NCI-H128 (cell line): Measurements from ENCODE around the gene NUMBL.
A peak's percentile ranks its signal among the peaks of the same experiment; 100 is the strongest.

ENCODE experiments used
- DNase-seq: peaks from one replicate; lab custom pipeline; 2025; ENCODE audit not compliant: unreplicated experiment; lab: John Stamatoyannopoulos, UW

NUMBL gene

DNA sequence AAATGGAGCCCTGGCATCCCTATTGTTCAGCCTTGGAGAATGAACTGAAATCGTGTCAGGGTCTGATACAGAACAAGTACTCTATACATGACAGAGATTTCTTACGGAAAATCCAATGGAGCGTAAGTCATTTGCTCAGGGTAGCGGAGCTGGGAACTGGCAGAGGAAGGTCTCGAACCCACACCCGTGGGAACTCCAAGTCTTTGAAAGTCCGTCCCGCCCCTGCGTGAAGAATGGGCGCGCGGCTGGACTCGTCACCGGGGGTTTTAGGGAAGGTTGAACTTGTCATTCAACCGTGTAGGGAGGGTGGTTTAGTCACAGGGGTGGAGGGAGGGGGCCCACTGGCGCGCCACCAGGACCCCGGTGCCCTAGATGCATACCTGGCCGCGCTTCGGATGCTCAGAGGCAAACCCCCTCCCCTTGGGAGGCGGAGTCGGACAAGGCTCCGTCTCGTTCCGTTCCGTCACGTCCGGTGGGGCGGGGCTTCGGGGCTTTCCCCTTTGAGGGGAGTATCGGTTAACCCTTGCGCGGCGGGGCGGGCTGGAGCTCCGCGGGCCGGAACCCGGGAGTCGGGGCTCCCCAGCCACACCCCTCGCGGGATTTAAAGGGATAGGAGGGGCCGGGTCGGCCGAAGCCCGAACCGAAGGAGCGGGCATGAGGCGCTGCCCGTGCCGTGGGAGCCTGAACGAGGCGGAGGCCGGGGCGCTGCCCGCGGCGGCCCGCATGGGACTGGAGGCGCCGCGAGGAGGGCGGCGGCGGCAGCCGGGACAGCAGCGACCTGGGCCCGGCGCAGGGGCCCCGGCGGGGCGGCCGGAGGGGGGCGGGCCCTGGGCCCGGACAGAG lies 26.3 kb upstream of the NUMBL start, which contains the start of the genes COQ8B and ITPKC:
Gene COQ8B (minus strand): TSS at position 405 of the 843 bp plus-strand sequence. CDS start 2,254 bp downstream, outside the sequence.
Gene ITPKC (plus strand): TSS at position 631 of the 843 bp plus-strand sequence. CDS start 24 bp downstream, at position 655.
- peak; percentile 95 for DNase-seq

DNA sequence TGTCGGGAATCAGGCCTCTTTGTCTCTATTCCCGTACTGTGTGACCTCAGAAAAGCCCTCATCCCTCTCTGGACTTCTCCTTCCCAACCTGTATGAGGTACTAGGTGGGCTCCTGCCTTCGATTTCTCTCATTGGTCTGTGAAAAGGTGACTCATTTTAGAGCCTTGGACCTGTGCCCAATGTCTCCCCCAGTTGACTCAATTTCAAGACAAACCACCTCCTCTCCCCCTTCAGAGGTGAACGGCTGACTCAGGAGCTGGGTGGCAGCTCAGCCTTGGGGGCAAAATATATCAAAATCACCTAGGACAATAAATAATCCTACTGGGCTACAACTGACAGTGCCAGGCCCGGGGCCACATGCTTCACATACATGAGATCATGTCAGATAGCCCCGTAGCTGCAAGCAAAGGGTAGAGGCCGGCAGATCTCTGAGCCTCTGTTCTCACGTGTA lies 25.6 kb upstream of the NUMBL start:
- peak; percentile 47 for DNase-seq

DNA sequence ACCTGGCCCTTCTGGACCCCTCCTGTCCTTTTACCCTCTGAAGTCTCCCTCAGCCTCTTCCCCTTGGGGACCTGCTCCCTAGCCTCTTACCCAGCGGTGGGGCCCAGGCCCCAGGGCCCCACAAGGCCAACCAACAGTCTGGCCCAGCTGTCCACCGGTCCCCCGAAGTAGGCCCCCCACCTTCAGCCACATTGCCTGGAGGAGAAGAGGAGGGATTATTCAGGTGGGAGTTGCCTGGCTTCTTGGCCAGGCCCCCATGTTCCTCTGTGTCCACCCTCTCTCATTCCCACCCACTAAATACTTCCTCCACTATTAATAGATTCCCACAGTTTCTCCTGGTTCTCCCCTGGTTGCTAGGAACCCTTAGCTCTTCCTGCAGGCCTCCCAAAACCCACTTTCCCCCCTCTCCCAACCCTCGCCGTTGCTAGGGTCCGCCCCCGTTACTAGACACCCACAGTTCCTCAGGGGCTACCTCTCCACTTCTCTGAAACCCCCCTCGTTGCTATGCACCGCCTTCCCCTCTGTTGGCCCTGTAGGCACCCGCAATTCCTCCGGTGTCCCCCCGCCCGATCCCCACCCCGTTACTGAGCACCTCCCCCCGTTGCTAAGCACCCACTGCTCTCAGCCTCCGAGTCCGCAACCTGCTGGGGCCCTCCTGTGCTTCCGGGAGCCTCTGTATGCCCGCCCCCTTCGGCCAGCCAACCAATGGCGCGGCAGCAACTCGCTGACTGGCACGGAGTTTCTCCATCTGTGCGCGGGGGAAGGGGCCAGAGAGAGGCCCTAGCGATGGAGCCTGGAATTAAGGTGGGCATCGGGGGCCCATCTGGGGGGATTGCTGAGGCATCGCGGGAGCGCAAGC lies 24.2 kb upstream of the NUMBL start:
- peak; percentile 93 for DNase-seq

DNA sequence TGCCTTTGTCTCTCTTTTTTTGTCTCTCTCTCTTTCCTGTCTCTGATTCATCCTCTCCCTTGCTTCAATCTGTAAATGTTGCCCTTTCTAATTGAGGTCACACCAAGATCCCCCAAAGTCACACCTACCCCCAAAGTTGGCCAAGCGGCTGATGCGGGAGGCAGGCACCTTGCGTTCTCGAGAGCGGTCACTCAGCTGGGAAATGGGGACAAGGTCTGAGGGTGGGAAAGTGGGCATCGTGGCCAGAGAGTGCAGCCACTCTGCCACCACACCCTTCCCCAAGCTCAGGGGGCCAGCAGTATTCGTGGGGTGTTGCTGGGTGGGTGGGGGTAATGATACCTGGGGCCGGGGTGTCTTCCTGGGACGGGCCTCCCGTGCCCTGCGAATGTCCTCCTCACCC lies 23.5 kb upstream of the NUMBL start:
- DNase-seq, result no peak

DNA sequence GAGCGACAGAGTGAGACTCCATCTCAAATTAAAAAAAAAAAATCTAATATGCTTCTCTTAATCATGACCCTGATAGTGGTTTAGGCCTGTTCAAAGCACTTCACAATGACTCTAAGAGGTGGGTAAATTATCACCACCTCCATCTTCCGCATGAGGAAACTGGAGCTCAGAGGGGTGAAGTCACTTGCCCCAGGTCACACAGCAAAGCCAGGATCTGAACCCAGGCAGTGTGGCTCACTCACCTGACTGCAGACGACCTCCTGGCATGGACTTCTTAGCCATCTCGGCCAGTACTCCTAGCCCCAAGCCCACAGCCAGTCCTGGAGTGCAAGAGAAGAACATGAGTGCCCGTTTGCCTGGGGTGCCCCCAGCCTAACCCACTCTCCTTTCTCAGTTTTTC lies 19.4 kb upstream of the NUMBL start:
- no peak for DNase-seq

DNA sequence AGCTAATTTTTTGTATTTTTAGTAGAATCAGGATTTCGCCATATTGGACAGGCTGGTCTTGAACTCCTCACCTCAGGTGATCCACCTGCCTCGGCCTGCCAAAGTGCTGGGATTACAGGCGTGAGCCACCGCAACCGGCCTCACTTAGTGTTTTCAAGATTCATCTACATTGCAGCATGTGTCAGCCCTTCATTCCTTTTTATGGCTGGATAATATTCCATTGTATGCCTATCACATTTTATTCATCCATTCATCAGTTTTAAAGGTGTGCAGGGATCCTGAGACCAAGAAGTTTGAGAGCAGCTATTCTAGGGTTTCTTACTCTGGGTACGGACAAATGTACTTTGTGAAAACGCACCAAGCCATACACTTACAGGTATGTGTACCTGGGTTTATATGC lies 17.2 kb upstream of the NUMBL start:
- DNase-seq, result no peak

DNA sequence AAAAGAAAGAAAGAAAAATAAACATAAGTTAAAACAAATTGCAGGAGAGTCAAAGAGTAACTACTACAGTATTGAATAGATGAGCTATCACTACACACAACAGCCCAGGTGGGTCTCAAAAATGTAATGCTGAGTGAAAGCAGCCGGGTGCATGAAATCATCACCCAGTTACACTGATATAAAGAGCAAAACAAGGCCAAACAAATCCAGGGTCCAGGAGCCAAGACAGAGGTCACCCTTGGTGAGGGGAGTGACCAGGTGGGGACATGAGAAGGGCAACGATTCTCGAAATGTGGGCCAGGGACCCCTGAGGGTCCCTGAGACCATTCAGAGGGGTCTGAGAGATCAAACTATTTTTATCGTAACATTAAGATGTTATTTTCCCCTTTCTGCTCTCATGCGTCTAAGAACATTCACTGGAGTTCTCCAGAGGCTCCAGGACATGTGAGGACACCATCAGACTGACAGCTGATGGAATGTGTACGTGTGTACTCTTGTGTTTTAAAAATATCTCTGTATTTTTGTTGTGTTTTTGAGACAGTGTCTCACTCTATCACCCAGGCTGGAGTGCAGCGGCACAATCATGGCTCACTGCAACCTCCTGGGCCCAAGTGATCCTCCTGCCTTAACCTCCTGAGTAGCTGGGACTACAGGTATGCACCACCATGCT lies 15.6 kb upstream of the NUMBL start:
- DNase-seq, result no peak

DNA sequence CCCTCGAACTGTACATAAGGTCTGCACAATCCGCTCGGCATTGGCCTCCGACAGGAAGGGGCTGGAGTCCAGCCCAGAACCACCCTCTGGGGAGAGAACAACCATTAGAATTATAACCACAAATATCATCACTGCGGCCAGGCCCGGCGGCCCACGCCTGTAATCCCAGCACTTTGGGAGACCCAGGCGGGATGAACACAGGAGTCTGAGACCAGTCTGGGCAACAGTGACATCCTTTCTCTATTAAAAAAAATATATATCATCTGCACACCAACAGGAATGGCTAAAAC lies 14.9 kb upstream of the NUMBL start:
- DNase-seq, result no peak

DNA sequence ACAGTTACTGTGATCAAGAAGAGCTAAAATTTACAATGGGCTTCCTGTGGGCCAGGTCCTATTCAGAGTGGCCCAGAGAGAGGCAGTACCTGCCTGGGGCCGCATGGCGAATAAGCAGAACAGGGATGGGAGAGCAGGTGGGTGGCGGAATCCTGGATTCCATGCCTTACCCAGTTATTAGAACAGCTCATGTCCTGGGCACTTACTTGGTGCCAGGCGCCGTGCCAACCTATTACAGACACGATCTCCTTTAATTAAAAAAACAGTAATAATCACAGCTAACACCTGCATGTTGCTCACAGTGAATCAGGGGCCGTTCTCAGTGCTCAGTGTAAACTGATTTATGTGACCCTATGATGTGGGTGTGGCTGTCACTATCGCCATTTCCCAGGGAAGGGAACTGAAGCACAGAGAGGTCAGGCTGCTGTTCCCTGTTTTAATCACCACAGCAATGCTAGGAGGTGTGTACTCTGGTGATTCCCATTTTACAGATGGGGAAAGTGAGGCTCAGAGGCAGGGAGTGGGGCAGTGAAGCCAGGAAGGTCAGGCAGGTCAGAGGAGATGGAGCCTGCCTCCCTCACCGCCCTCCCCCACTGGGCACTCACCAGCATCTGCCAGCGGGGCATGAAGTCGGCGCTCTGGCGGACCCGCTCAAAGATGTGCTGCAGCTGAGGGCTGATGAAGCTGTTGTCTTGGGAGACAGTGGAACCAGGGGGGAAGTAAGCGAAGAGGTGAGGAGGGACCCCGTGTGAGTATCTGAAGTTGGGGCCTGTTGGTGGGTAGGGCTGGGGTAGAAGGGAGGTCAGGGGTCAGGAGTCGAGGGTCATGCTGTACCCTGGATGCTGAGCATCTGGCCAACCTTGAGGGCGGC lies 14.3 kb upstream of the NUMBL start:
- DNase-seq, result no peak

DNA sequence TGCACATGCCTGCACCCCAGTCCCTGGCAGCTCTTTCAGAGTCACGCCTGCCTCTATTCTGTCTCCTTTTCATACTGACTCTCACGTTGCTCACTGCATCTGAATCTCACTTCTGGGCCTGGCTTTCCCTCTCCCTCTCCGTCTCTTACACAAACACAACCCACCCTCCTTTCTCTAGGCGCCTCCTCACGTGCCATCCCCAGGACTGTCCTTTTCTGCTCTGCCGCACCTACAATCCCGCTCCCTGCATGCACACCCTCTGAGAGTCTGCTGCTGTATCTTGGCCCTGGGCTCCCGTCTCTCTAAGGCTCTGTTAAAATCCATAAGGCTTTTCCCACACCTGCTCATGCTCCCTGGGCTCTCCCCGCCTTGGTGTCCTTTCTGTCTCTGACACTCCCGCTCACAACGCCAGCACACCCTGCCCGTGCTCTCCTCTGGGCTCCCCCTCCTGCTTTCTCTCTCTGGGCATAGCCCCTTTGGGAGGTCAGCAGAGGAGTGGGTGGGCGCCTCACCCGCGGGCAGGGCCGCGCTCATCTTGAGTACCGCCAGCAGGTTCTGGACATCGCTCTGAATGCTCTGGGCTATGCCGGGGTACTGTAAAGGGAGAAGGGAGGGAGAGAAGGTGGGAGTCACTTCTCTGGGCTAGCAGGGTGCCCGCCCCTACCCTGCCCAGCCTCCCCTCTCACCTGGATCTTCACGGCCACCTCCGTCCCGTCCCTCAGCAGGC lies 12.7 kb upstream of the NUMBL start:
- no peak for DNase-seq

DNA sequence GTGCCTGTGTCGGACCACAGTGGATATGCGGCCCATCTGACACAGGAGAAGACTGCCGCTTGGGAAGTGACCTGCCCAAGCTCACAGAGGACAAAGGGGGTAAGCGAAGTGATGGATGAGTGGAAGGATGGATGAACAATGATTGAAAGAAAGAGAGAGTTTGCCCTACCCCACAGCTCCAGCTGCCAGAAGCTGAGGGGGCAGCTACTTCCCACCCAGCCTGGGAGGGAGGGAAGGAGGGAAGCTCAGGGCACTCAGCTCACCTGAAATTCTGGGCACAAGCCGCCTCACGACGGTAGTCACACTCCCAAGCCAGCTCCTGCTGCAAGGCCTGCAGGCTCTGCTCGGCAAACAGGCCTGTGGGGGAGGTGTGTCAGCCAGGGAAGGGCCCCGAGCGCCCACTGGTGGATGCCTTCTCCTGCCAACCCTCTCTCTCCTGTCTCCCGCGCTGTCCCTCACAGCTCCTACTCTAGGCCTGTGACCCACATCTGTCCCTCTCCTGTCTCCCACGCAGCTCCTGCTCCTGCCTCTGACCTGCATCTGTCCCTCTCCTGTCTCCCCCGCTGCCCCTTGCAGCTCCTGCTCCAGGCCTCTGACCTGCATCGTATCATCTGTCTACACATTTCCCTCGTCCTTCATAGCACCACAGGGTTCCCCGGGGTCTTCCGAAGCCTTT lies 12.0 kb upstream of the NUMBL start:
- DNase-seq, result no peak

DNA sequence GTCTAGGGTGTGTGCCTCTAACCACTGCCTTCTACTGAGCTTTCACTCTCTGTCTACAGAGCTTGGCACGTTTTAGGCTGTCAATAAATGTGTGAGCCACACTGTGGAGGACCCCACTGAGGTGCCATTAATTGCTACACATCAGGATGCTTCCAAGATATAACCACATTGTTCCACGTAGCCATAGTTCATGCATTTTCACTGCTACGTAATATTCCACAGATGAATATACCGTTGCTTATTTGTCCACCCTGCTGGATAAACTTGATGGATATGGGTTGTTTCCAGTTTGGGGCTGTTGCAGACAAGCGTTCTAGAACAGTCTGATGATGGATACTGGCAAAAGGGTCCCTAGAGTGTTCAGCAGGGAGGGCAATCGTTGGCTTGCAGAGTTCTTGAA lies 11.3 kb upstream of the NUMBL start:
- no peak for DNase-seq

DNA sequence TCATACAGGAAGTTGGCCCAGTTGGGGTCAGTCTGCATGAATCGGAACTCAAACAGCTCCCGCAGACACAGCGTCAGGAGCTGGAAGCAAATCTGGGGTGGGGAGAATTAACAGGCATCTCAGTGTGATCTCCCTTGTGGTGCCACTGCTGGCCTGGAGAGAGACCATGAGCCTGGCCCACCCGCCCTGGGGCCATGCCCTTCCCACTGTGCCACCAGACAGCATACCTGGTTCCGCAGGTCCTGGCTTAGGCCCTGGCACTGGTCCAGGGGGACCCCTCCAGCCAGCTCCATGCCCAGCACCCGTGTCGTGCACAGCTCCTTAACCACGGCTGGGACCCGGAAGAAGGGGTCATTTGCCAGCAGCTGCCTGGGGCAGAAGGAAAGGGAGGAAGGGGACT lies 9.6 kb upstream of the NUMBL start:
- DNase-seq, result no peak

DNA sequence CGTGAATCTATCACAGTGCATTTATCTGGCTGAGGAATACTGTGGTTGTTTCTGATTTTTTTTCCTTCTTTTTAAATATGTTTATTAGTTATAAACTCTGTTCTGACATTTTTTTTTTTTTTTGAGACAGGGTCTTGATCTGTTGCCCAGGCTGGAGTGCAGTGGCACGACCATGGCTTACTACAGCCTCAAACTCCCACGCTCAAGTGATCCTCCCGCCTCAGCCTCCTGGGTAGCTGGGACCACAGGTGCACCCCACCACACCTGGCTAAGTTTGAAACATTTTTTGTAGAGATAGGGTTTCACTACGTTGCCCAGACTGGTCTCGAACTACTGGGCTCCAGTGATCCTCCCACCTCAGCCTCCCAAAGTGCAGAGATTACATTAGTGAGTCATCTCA lies 6.6 kb upstream of the NUMBL start:
- DNase-seq, result no peak

DNA sequence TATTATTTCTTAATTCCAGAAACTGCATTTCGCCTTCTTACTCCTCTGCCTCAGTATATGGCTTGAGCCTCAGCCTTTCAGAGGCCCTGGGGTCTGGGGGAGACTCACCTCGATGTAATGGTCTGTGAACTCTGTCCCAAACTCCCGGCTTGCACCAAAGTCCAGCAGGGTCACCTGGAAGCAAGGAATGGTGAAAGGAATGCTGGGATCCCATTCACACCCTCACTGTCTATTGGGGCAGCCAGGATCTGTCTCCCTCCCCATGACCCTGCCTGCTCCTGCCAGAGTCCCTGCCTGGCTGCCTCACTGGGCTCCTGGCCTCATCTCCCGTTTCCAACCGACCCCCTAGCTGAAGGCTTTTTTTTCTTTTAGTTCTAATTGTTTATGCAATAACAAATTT lies 5.4 kb upstream of the NUMBL start:
- no peak for DNase-seq

DNA sequence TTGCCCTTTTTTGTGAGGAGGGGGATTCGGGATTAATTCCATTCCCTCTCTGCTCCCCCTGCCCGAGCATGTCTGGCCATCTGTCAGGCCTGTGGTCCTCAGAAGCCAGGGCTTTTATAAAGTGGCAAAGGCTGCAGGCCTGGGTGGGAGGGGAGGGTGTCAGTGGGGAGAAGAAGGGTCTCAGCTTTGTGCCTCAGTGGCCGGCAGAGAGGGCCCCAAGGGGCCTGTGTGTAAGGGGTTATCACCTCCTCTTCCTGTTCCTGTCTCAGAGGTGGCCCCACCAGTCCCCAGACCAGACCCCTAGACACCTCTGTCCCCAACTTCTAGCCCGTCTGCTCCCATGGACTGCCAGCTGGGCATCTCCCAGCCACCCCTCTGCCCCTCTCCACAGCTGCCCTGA lies 3.4 kb upstream of the NUMBL start:
- no peak for DNase-seq

DNA sequence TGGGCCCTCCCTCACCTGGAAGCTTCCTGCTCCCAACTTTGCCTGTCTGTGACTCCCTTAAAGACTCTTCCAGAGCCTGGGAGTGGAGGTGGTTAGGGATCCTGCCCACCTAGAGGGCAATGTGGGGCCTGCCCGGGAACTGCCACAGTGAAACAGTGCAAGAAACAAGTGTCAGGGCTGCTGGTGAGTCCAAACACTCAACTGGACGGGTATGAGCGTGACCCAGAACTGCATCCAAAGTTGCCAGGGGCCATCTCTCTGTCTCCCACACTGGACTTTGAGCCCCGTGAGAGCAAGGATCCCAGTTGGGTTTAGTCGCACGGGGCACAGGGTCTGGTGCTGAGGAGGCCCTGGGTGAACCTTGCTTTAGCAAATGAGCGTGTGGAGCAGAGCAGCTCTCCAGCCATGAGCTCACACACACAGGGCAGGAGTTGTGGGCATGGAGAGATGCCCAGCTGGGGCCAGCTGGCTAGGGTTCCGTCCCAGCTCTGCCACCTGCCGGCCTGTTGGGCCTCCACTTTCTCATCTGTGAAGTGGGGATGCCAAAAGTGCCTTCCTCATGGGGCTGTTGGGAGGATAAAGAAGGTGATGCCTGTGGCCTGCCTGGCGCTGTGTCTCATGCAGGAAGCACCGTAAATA lies 2.8 kb upstream of the NUMBL start:
- DNase-seq, result no peak

DNA sequence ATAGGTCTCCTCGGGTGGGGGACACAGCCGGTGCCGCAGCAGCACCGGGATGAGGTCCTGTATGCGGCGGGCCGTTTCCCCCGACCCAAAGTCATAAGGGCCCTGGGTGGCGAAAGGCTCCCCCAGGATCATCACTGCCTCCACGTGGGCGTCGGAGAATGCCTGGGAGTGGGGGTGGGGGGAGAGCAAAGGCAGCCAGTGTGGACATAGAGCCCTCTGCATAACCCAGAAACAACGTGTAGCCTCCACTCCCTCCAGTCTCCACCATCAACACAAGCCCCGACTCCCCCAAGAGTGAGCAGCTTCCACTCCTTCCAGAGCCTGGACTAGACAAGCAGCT lies 1.7 kb upstream of the NUMBL start:
- no peak for DNase-seq
